ENCODE results near the gene FBRSL1.

FBRSL1 gene

GRCh38 chr12:132492951-132493350, 3.0 kb downstream of the FBRSL1 start:
- DNase-seq (ENCODE audit: extremely low spot score, insufficient read length, low read depth) (no peak), FAIRE-seq (no peak)

- FAIRE-seq: no peak
These were observed 3.7 kb downstream of the FBRSL1 start for GRCh38 chr12:132493482-132494178.

GRCh38 chr12:132494294-132495164, 4.6 kb downstream of the FBRSL1 start:
- FAIRE-seq: no peak
- no peak for DNase-seq (ENCODE audit: extremely low spot score, insufficient read length, low read depth)

More at GRCh38 chr12:132493482-132494178, 3.7 kb downstream of the FBRSL1 start:
- no peak for DNase-seq (ENCODE audit: extremely low spot score, insufficient read length, low read depth)

GRCh38 chr12:132495165-132495544, 5.2 kb downstream of the FBRSL1 start:
- FAIRE-seq: no peak
- DNase-seq (ENCODE audit: extremely low spot score, insufficient read length, low read depth): no peak

- DNase-seq (ENCODE audit: extremely low spot score, insufficient read length, low read depth) (no peak), FAIRE-seq (no peak)
These were observed 5.8 kb downstream of the FBRSL1 start for GRCh38 chr12:132495629-132496357.

- FAIRE-seq (no peak), DNase-seq (ENCODE audit: extremely low spot score, insufficient read length, low read depth) (no peak)
These were observed 6.4 kb downstream of the FBRSL1 start for GRCh38 chr12:132496358-132496669.

GRCh38 chr12:132496710-132497109, 6.8 kb downstream of the FBRSL1 start:
- FAIRE-seq: no peak
- no peak for DNase-seq (ENCODE audit: extremely low spot score, insufficient read length, low read depth)

GRCh38 chr12:132497514-132498405, 7.8 kb downstream of the FBRSL1 start:
- DNase-seq (ENCODE audit: extremely low spot score, insufficient read length, low read depth): no peak
- no peak for FAIRE-seq

GRCh38 chr12:132498931-132499330, 9.0 kb downstream of the FBRSL1 start:
- FAIRE-seq (no peak), DNase-seq (ENCODE audit: extremely low spot score, insufficient read length, low read depth) (no peak)

GRCh38 chr12:132500142-132500855, 10.3 kb downstream of the FBRSL1 start:
- no peak for FAIRE-seq
- no peak for DNase-seq (ENCODE audit: extremely low spot score, insufficient read length, low read depth)

- no peak for FAIRE-seq
These were observed 10.9 kb downstream of the FBRSL1 start for GRCh38 chr12:132500856-132501180.

GRCh38 chr12:132501204-132501940, 11.4 kb downstream of the FBRSL1 start:
- FAIRE-seq: no peak

More at GRCh38 chr12:132500856-132501180, 10.9 kb downstream of the FBRSL1 start:
- no peak for DNase-seq (ENCODE audit: extremely low spot score, insufficient read length, low read depth)

GRCh38 chr12:132502149-132502881, 12.4 kb downstream of the FBRSL1 start:
- FAIRE-seq: no peak
- no peak for DNase-seq (ENCODE audit: extremely low spot score, insufficient read length, low read depth)

More at GRCh38 chr12:132501204-132501940, 11.4 kb downstream of the FBRSL1 start:
- no peak for DNase-seq (ENCODE audit: extremely low spot score, insufficient read length, low read depth)

- FAIRE-seq (no peak), DNase-seq (ENCODE audit: extremely low spot score, insufficient read length, low read depth) (no peak)
These were observed 12.9 kb downstream of the FBRSL1 start for GRCh38 chr12:132502882-132503193.

- FAIRE-seq: no peak
- DNase-seq (ENCODE audit: extremely low spot score, insufficient read length, low read depth): no peak
These were observed 13.8 kb downstream of the FBRSL1 start for GRCh38 chr12:132503618-132504204.

- DNase-seq (ENCODE audit: extremely low spot score, insufficient read length, low read depth) (no peak), FAIRE-seq (no peak)
These were observed 15.3 kb downstream of the FBRSL1 start for GRCh38 chr12:132505105-132505851.

- DNase-seq (ENCODE audit: extremely low spot score, insufficient read length, low read depth) (no peak), FAIRE-seq (no peak)
These were observed 15.9 kb downstream of the FBRSL1 start for GRCh38 chr12:132505852-132506219.
